Occipital lobe (tissue), 2 donors: Measurements from ENCODE around the gene SGCE. TPM values are rescaled to one million over a fixed set of nuclear protein-coding genes. Genes with fewer than 3 reads are reported as not detected.

ENCODE experiments used
- DNase-seq: peaks from one replicate; lab custom pipeline; 2025; lab: John Stamatoyannopoulos, UW
- total RNA-seq: library from RNA; depleted of rRNA; stranded (reverse); fragments of >200 nt; gene quantifications from one replicate; pipeline ENCODE4 v1.2.3, GENCODE V29; 2014

SGCE gene
- total RNA-seq, 1 donor from 2014 or later: 92.8 TPM

DNA sequence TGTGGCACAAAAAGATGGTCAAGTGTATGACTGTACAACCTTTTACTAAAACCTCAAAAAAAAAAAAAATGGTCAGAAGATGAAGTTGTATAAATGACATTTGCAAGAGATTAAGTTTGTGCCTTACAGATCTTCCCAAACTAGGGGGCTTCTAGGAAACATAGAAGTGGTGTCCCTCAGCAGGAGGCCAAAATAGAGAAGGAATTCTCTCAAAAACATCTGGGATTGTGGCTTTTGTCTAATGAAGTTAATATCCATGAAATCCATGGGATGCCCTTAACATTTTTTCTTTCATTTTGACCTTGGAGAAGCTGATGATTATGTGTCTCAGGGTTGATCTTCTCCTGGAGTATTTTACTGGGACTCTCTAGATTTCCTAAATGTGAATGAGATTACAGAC is 84.1 kb downstream of the SGCE start:
- no peak for DNase-seq

DNA sequence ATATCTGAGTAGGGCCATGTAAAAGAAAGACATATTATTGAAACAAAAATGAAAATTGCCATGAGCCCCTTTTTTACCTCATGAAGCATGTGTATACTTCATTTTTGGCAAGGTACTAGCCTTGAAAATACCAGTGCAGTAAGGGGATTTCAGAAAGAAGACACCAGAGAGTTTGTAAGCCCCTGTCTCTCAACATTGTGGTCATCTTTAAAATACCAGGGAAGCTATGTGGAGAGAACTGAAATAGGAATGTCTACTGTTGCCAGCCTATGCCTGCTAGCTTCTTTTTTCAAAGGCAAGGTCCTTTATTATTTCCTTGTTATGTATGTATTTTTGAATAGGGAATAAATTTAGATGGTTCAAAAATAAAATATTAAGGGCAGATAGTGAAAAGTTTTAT is 88.5 kb downstream of the SGCE start:
- DNase-seq: no peak

DNA sequence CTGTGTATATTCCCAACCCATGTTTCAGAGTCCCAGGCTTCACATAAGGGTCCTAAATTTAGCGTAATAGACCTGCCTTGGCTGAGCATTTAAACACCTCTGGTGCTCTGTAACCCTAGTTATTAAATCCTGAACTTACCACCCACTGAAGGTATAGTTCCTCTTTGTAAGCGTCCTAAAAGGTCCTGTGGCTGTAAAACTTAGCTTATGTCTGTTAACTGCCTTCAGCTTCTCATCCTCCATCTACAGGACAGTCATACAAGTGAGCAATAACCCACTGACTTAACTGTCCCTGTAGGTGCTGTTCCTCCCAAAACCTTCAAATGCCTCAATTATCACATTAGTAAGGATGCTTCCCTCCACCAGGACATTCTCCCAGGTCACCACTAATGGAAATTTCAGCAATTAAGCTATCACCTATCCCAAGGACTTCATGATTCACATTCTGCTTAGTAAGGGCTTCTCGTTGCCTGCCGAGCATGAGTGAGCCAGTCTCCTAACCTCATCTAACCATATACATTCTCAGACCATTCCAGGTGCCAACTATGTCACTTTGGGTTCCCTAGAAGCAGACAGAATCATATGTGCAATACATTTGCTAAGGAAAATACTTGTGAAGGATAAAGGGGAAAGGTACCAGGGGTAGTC is 90.6 kb downstream of the SGCE start:
- DNase-seq: no peak

DNA sequence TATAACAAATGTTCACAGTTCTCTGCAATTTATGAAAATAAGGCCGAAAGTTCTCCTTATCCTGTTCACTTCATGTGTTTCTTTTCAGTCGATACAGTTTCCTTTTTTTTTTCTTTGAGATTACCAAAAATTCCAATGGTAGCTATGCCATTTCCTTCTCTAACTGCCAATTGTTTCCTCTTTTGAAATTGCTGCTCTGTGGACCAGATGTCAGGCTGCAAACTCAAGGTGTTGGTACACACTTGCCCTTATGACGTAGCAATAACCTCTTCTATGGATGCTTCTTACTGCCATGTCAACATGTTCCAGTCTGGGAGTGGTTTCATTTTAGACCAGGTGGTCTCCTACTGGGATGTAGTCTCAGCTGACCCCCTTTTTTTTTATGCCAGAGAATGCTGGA is 93.4 kb downstream of the SGCE start:
- DNase-seq: no peak

DNA sequence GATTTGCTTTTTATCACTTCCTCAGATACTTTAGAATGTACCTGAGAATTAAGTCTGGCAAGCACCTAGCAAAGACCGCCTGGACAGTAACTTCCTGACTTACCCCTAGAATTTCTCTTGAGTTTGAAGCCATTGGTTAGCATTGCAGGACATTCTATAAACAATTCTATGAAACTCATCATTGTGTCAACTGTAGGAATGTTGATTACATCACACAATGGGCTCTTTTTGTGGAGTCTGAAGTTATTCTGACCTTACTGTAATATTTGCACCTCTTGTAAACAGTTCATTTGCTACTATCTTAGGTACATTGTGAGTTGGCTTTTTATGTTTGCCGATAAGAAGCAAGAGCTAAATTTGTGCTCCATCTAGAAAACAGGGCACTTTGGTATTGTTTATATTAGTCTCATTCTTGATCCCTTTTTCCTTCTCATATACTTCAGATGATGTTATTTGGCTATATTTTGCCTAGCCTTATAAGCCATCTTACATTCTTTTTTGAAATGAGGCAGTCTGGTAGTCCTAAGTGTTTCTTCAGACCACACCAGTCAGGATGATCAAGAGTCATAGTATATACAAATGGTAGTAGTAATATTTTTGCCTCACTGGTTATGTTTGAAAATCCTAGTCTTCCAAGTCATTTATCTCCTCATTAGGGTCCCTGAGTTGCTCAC is 94.0 kb downstream of the SGCE start:
- DNase-seq: no peak

DNA sequence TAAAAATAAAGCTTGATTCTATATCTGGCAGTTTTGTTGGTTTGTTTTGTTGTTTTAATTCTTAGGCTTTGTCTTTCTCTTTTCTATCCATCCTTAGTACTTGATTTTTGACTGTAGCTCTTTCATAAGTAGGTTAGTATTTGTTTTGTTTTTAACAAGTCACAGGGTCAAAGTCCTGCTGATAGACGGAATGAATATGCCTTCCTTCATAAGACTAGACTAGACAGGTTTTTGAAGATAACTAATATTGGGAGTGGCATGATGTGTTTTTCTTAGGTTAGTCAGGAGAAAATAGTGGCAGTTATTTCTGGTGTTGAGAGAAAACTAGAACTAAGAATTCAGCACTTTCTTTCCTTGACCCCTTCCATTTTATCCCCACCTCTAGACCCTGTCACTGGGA is 96.0 kb downstream of the SGCE start:
- DNase-seq: no peak

DNA sequence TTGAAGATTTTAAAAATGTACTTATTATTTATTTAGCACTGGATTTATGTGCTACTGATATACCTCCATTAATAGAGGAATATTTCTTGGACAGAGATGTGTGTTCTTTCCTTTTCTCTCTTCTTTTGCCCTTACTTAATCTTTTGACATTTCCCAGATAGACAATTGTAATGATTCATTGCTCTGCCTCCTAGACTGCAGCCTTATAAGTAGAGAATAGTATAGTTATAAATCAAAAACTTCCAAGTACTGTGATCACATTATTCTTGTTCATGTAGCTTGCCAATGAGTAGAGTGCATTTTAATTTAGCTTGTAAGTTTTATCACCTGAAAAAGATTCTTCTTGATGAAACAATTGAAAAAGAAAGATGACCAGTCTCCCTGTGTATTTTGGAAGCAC is 98.7 kb downstream of the SGCE start:
- DNase-seq: no peak

DNA sequence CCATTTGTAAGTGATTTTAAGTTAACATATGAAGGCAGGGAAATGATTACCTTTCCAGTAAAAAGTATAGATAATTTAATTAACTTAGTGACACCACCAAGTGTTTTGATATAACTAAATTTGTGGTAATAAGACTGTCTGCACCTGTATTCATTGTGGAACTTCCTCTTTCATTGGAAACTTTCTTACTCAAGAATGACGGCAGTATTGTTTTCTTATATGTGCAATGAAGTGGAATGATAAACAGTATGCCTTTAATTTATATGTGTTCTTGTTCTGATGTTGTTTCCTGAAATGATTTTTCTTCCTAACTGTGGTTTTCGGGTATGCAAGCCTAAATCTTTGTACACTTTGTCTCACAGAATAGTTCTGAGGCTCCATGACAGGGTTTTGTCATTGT is 99.9 kb downstream of the SGCE start:
- no peak for DNase-seq

DNA sequence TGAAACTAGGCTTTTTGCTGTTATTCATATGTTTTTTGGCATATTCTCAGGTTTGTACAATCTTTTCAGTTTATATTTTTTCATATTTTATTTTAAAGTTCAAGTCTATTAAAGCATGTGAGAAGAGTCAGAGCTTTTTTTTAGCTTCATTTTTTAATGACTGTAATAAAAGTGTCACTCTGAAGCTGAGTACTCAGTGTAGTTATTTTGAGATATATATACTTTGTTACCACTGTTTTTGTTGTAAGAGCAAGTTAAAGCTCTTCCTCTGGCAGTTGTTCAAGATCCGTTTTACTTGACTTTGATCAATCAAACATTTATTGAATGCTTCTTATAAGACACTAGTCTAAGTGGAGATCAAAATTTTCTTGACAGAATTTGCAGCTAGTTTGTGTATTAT is 108.8 kb downstream of the SGCE start:
- no peak for DNase-seq

DNA sequence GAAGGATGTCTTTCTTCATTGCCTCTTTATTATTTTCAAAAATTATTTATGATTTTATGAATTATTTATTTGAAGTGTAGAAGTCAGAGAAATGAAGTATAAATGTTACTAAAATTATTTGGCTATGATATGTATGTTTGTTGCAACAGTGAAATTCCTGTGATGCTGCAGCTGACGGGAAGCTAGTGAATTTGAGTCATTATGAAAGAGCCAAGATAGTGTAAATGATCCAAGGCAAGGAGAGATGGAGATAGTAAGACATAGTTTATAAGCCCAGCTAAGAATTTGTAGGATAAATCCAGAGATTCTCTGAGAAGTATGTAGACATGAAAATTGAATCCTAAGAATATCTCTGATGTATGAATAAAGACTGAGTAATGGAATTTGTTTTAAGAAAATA is 115.5 kb downstream of the SGCE start:
- DNase-seq: no peak

Other genes with a start within 250 kb of the SGCE start
- gene CASD1, start 146.3 kb downstream of the SGCE start, total RNA-seq: 93.4 TPM